Astrocyte (in vitro differentiated cells and primary cell): ENCODE measurements around the gene RPS14. TPM values are rescaled to one million over a fixed set of nuclear protein-coding genes. Genes with fewer than 3 reads are reported as not detected.

Experiments used
- DNase-seq: peaks from one replicate; pipeline ENCODE4 v3.0.0-alpha.2; 2010; ENCODE audit warnings: low read depth
- FAIRE-seq: peaks from 2 replicates; lab custom pipeline; 2011; peaks lifted over from hg19 to GRCh38; lab: Jason Lieb, UNC
- H2AFZ ChIP-seq: 2 replicates; pipeline ENCODE4 v1.6.0; 2012; ENCODE audit warnings: low read depth, low read length, inconsistent platforms
- H3K27ac ChIP-seq: 2 replicates; pipeline ENCODE4 v1.5.1; 2011; ENCODE audit warnings: low read depth, low read length, inconsistent platforms
- H3K27me3 ChIP-seq: 2 replicates; pipeline ENCODE4 v1.6.0; 2011; ENCODE audit warnings: low read length, inconsistent platforms; ENCODE audit not compliant: insufficient read depth
- H3K36me3 ChIP-seq: 2 replicates; pipeline ENCODE4 v1.5.1; 2011; ENCODE audit warnings: low read length, inconsistent platforms; ENCODE audit not compliant: insufficient read depth
- H3K4me1 ChIP-seq: 2 replicates; pipeline ENCODE4 v1.5.1; 2011; ENCODE audit warnings: low read length, inconsistent platforms; ENCODE audit not compliant: insufficient read depth
- H3K4me2 ChIP-seq: 2 replicates; pipeline ENCODE4 v1.6.0; 2012; ENCODE audit warnings: low read length, inconsistent platforms
- H3K4me3 ChIP-seq: 2 replicates; pipeline ENCODE4 v1.5.1; 2011; ENCODE audit warnings: low read depth, mild to moderate bottlenecking, low read length, inconsistent platforms; ENCODE audit not compliant: insufficient read depth
- H3K79me2 ChIP-seq: 2 replicates; pipeline ENCODE4 v1.6.0; 2012; ENCODE audit warnings: mild to moderate bottlenecking, low read length, inconsistent platforms; ENCODE audit not compliant: insufficient read depth
- H3K9ac ChIP-seq: 2 replicates; pipeline ENCODE4 v1.6.0; 2012; ENCODE audit warnings: mild to moderate bottlenecking, low read length, inconsistent platforms
- H3K9me3 ChIP-seq: 2 replicates; pipeline ENCODE4 v1.5.1; 2012; ENCODE audit warnings: low read depth, mild to moderate bottlenecking, low read length, inconsistent platforms; ENCODE audit not compliant: insufficient read depth
- H4K20me1 ChIP-seq: 2 replicates; pipeline ENCODE4 v1.6.0; 2012; ENCODE audit warnings: low read length, inconsistent platforms; ENCODE audit not compliant: insufficient read depth
- H3K27ac Mint-ChIP-seq: one replicate; pipeline ENCODE4 v1.8.0; 2021; ENCODE audit warnings: mild to moderate bottlenecking, mixed read lengths; ENCODE audit not compliant: unreplicated experiment
- H3K27me3 Mint-ChIP-seq: one replicate; pipeline ENCODE4 v1.8.0; 2021; ENCODE audit warnings: low read depth, mixed read lengths; ENCODE audit not compliant: unreplicated experiment
- H3K36me3 Mint-ChIP-seq: one replicate; pipeline ENCODE4 v1.8.0; 2021; ENCODE audit warnings: low read depth, mixed read lengths; ENCODE audit not compliant: unreplicated experiment
- H3K4me1 Mint-ChIP-seq: one replicate; pipeline ENCODE4 v1.8.0; 2021; ENCODE audit warnings: low read depth, mixed read lengths; ENCODE audit not compliant: unreplicated experiment
- H3K4me3 Mint-ChIP-seq: one replicate; pipeline ENCODE4 v1.8.0; 2021; ENCODE audit warnings: mild to moderate bottlenecking, moderate library complexity, mixed read lengths; ENCODE audit not compliant: unreplicated experiment
- H3K9me3 Mint-ChIP-seq: one replicate; pipeline ENCODE4 v1.8.0; 2021; ENCODE audit warnings: mild to moderate bottlenecking, mixed read lengths; ENCODE audit not compliant: unreplicated experiment
- EZH2 ChIP-seq: IDR thresholded peaks from 2 replicates; pipeline ENCODE4 v1.6.1; 2012; ENCODE audit warnings: mild to moderate bottlenecking, low read length, inconsistent platforms; ENCODE audit not compliant: insufficient read depth
- total RNA-seq: library from RNA; stranded (reverse); gene quantifications from 2 replicates; pipeline ENCODE4 v1.2.1, GENCODE V29; 2021
- TF ChIP-seq, protein P1 (sequence below): IDR thresholded peaks from 2 replicates; pipeline ENCODE4 v1.5.1; 2011; ENCODE audit warnings: low read depth, mild to moderate bottlenecking, inconsistent platforms, low read length, moderate library complexity; ENCODE audit not compliant: insufficient read depth

RPS14 gene
- total RNA-seq, 1 donor from 2014 or later: 2,054 TPM

DNA sequence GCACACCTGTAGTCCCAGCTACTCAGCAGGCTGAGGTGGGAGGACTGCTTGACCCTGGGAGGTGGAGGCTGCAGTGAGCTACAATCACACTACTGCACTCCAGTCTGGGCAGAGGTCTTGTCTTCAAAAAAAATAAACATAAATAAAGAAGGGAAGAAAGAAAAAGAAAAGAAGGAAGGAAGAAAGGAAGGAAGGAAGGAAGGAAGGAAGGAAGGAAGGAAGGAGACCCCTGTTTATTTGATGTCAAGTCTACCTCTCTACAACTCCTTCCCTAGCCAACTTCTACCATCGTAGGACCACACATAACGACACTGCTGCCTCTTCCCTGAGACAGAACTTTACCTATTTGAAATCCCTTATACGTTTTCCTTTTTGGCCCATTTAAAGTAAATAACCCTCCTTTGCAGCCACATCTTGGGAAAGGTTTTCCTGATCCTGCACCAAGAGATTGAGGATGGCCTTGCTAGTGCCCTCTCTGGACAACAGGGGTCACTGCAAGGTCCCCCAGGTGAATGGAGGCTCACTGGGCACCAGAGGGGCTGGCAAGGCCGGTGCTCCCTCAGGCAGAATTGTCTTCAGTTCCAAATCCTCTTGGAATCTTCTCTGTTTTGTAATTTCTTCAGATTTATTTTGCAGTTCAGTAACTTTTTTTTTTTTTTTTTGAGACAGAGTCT, 10.5 kb downstream of the RPS14 start:
- FAIRE-seq: no peak
- H3K9me3 Mint-ChIP-seq: no peaks in the 10 kb centered on the region
- no peak overlapping the region for H3K4me3 ChIP-seq
- H2AFZ ChIP-seq: no peak overlapping the region
- H3K4me1 ChIP-seq: peaks cover 3% of the 10 kb centered on the region
- H3K4me3 Mint-ChIP-seq: no peak overlapping the region
- no peaks in the 10 kb centered on the region for H3K27me3 ChIP-seq
- H3K4me2 ChIP-seq: no peak overlapping the region
- DNase-seq: no peak
- no peak overlapping the region for H3K27ac Mint-ChIP-seq
- no peaks in the 10 kb centered on the region for H3K9me3 ChIP-seq
- H3K27me3 Mint-ChIP-seq: no peaks in the 10 kb centered on the region
- peaks cover 8% of the 10 kb centered on the region for H3K36me3 Mint-ChIP-seq
- H3K36me3 ChIP-seq: peaks cover 9% of the 10 kb centered on the region
- peaks cover 14% of the 10 kb centered on the region for H3K4me1 Mint-ChIP-seq
- no peak overlapping the region for H3K9ac ChIP-seq
- peaks cover 26% of the 10 kb centered on the region for H4K20me1 ChIP-seq
- TF ChIP-seq, protein P1, sequence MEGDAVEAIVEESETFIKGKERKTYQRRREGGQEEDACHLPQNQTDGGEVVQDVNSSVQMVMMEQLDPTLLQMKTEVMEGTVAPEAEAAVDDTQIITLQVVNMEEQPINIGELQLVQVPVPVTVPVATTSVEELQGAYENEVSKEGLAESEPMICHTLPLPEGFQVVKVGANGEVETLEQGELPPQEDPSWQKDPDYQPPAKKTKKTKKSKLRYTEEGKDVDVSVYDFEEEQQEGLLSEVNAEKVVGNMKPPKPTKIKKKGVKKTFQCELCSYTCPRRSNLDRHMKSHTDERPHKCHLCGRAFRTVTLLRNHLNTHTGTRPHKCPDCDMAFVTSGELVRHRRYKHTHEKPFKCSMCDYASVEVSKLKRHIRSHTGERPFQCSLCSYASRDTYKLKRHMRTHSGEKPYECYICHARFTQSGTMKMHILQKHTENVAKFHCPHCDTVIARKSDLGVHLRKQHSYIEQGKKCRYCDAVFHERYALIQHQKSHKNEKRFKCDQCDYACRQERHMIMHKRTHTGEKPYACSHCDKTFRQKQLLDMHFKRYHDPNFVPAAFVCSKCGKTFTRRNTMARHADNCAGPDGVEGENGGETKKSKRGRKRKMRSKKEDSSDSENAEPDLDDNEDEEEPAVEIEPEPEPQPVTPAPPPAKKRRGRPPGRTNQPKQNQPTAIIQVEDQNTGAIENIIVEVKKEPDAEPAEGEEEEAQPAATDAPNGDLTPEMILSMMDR: peak; percentile 38
- TF ChIP-seq EZH2: no peak
- H3K27ac ChIP-seq: no peak overlapping the region
- H3K79me2 ChIP-seq: no peaks in the 10 kb centered on the region

DNA sequence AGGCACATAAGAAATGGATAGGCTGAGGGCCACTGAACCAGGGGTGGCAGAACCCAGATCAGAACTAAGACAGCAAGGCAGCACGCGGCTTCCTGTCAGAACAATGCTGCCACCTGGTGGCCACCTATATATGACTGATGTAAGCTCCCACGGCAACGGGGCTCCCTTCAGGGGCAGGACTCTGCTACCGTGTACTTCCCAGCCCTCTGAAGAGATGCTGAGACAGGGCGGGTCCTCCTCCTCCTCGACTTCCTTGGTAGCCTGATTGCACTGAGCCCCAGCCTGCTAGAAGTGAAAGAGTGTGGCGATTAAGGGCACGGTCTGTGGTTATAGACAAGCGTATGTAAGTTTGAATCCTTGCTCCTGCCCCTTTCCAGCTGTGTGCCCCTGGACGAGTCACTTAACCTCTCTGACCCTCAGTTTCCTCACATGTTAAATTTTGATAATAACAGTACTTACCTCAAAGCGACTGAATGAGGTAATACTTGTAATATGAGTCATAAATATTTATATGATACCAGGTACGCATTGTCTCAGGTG, 13.3 kb downstream of the RPS14 start:
- H3K27ac Mint-ChIP-seq: peak overlapping the region; percentile 35
- no peaks in the 10 kb centered on the region for H3K27me3 ChIP-seq
- H3K27ac ChIP-seq: no peak overlapping the region
- no peaks in the 10 kb centered on the region for H3K9me3 Mint-ChIP-seq
- H2AFZ ChIP-seq: peak overlapping the region; percentile 73
- peaks cover 2% of the 10 kb centered on the region for H4K20me1 ChIP-seq
- H3K36me3 ChIP-seq: no peaks in the 10 kb centered on the region
- TF ChIP-seq, protein P1: peak; percentile 78
- no peak for TF ChIP-seq EZH2
- H3K27me3 Mint-ChIP-seq: no peaks in the 10 kb centered on the region
- peaks cover 6% of the 10 kb centered on the region for H3K4me1 Mint-ChIP-seq
- H3K4me2 ChIP-seq: peak overlapping the region; percentile 38
- DNase-seq: peak; percentile 57
- no peaks in the 10 kb centered on the region for H3K36me3 Mint-ChIP-seq
- no peaks in the 10 kb centered on the region for H3K79me2 ChIP-seq
- peaks cover 3% of the 10 kb centered on the region for H3K4me1 ChIP-seq
- H3K4me3 Mint-ChIP-seq: no peak overlapping the region
- H3K4me3 ChIP-seq: no peak overlapping the region
- no peak for FAIRE-seq
- H3K9ac ChIP-seq: no peak overlapping the region
- H3K9me3 ChIP-seq: no peaks in the 10 kb centered on the region

DNA sequence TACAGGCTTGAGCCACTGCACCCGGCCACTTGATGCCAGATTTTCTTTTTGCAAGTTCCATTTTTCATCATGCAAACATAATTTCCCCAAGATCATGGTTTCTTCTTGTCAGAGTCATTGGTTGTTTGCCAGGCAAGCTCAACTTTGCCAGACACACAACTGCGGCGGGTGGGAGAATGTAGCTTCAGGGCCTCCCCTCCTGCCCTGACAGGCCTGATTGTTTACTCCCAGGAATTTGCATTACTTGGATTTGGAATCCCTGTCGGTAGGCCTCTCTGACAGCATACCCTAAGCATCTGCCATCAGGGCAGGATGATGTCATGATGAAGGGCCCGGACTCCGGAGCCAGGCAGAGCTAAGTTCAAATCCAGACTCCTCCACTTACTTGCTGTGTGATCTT, 15.1 kb downstream of the RPS14 start:
- H4K20me1 ChIP-seq: no peaks in the 10 kb centered on the region
- H3K4me3 Mint-ChIP-seq: no peak overlapping the region
- H3K4me2 ChIP-seq: no peak overlapping the region
- no peaks in the 10 kb centered on the region for H3K36me3 ChIP-seq
- H3K9me3 ChIP-seq: no peaks in the 10 kb centered on the region
- H3K9me3 Mint-ChIP-seq: no peaks in the 10 kb centered on the region
- H3K27me3 ChIP-seq: no peaks in the 10 kb centered on the region
- no peak for TF ChIP-seq EZH2
- TF ChIP-seq, protein P1: no peak
- no peak overlapping the region for H2AFZ ChIP-seq
- FAIRE-seq: no peak
- H3K9ac ChIP-seq: no peak overlapping the region
- H3K4me1 Mint-ChIP-seq: peaks cover 6% of the 10 kb centered on the region
- peaks cover 2% of the 10 kb centered on the region for H3K27me3 Mint-ChIP-seq
- no peak overlapping the region for H3K27ac ChIP-seq
- H3K27ac Mint-ChIP-seq: no peak overlapping the region
- peaks cover 2% of the 10 kb centered on the region for H3K36me3 Mint-ChIP-seq
- no peak overlapping the region for H3K4me3 ChIP-seq
- no peaks in the 10 kb centered on the region for H3K79me2 ChIP-seq
- peak; percentile 72 for DNase-seq
- H3K4me1 ChIP-seq: peaks cover 3% of the 10 kb centered on the region
